ENCODE measurements around the gene CORO1C.
"Not testable (repeated sequence)": the region's sequence is repeated elsewhere in the genome, so short reads cannot be mapped to it uniquely, and the experiment has no call there.

The CORO1C gene

GRCh38 chr12:108633534-108634248, 97.6 kb downstream of the CORO1C start, which contains the start of gene SELPLG:
TSS of gene SELPLG (minus strand) at chr12:108633894. CDS start at chr12:108624307, 9,587 bp downstream.
- DNase-seq (ENCODE audit: low read depth in 2 of 2): peak; percentile 70 to 78

GRCh38 chr12:108633081-108633533, 98.2 kb downstream of the CORO1C start:
- no peak for DNase-seq (ENCODE audit: low read depth in 2 of 2)

- DNase-seq (ENCODE audit: low read depth in 2 of 2): not testable (repeated sequence)
These were observed 100.1 kb downstream of the CORO1C start for GRCh38 chr12:108631261-108631660.

GRCh38 chr12:108630481-108631207, 100.7 kb downstream of the CORO1C start:
- no peak for DNase-seq (ENCODE audit: low read depth in 2 of 2)

GRCh38 chr12:108629824-108630476, 101.4 kb downstream of the CORO1C start:
- DNase-seq (ENCODE audit: low read depth in 2 of 2): peak in 1 of 2 donors; percentile 56

GRCh38 chr12:108629151-108629550, 102.2 kb downstream of the CORO1C start:
- no peak for DNase-seq (ENCODE audit: low read depth in 2 of 2)

GRCh38 chr12:108627134-108627920, 104.0 kb downstream of the CORO1C start:
- no peak for DNase-seq (ENCODE audit: low read depth in 2 of 2)

GRCh38 chr12:108625228-108625627, 106.1 kb downstream of the CORO1C start:
- DNase-seq (ENCODE audit: low read depth in 2 of 2): no peak

GRCh38 chr12:108623577-108623976, 107.7 kb downstream of the CORO1C start:
- no peak for DNase-seq (ENCODE audit: low read depth in 2 of 2)

GRCh38 chr12:108622921-108623514, 108.3 kb downstream of the CORO1C start:
- no peak for DNase-seq (ENCODE audit: low read depth in 2 of 2)

- no peak for DNase-seq (ENCODE audit: low read depth in 2 of 2)
These were observed 108.9 kb downstream of the CORO1C start for GRCh38 chr12:108622421-108622820.

- no peak for DNase-seq (ENCODE audit: low read depth in 2 of 2)
These were observed 110.2 kb downstream of the CORO1C start for GRCh38 chr12:108621161-108621560.

- DNase-seq (ENCODE audit: low read depth in 2 of 2): no peak
These were observed 111.0 kb downstream of the CORO1C start for GRCh38 chr12:108620236-108620879.

- DNase-seq (ENCODE audit: low read depth in 2 of 2): no peak
These were observed 111.8 kb downstream of the CORO1C start for GRCh38 chr12:108619369-108620160.

GRCh38 chr12:108618953-108619274, 112.4 kb downstream of the CORO1C start:
- not testable (repeated sequence) for DNase-seq (ENCODE audit: low read depth in 2 of 2)

GRCh38 chr12:108618079-108618952, 113.0 kb downstream of the CORO1C start:
- peak; percentile 66 to 72 for DNase-seq (ENCODE audit: low read depth in 2 of 2)

GRCh38 chr12:108616941-108617858, 114.1 kb downstream of the CORO1C start:
- peak; percentile 71 to 79 for DNase-seq (ENCODE audit: low read depth in 2 of 2)

GRCh38 chr12:108616359-108616758, 115.0 kb downstream of the CORO1C start:
- DNase-seq (ENCODE audit: low read depth in 2 of 2): no peak
